Cardiac fibroblast (primary cell): ENCODE measurements around the gene PLXDC2.

Experiments used
- DNase-seq, 2 donors: peaks; one replicate each; pipeline versions ENCODE4 v3.0.0 to v3.0.0-alpha.2; 2010; ENCODE audit warnings: low read depth in 2 of 2
- H3K4me3 ChIP-seq, 2 donors: replicated peaks in 1 of 2; 1 replicate in 1 of 2; 2 replicates in 1 of 2; pipeline ENCODE4 v1.5.1; 2011; ENCODE audit warnings: low read depth in 2 of 2, low read length in 2 of 2, mild to moderate bottlenecking in 2 of 2, moderate library complexity in 1 of 2
- CTCF ChIP-seq: IDR thresholded peaks from one replicate; pipeline ENCODE4 v1.5.1; 2011; ENCODE audit warnings: low read depth, mild to moderate bottlenecking, low read length, inconsistent platforms

The PLXDC2 gene

GRCh38 chr10:19892677-19893076 lies 76.4 kb downstream of the PLXDC2 start:
- no peak for DNase-seq
- H3K4me3 ChIP-seq: no peak overlapping the region
- no peak for TF ChIP-seq CTCF

- DNase-seq: no peak
- TF ChIP-seq CTCF: no peak
- H3K4me3 ChIP-seq: no peak overlapping the region
Observed at GRCh38 chr10:19895500-19895899, 79.3 kb downstream of the PLXDC2 start.

GRCh38 chr10:19902456-19902855 lies 86.2 kb downstream of the PLXDC2 start:
- TF ChIP-seq CTCF: no peak
- no peak overlapping the region for H3K4me3 ChIP-seq
- no peak for DNase-seq

GRCh38 chr10:19904202-19904661 lies 88.0 kb downstream of the PLXDC2 start:
- no peak for TF ChIP-seq CTCF
- peak; percentile 18 to 58 for DNase-seq
- H3K4me3 ChIP-seq: no peak overlapping the region

- H3K4me3 ChIP-seq: no peak overlapping the region
Observed at GRCh38 chr10:19906108-19906791, 90.0 kb downstream of the PLXDC2 start.

GRCh38 chr10:19908991-19909696 lies 92.9 kb downstream of the PLXDC2 start:
- H3K4me3 ChIP-seq: no peak overlapping the region
- no peak for TF ChIP-seq CTCF
- no peak for DNase-seq

More at GRCh38 chr10:19906108-19906791, 90.0 kb downstream of the PLXDC2 start:
- no peak for TF ChIP-seq CTCF
- DNase-seq: peak in 1 of 2 donors; percentile 14
